Stimulated activated CD8-positive, alpha-beta memory T cell treated with anti-CD3 and anti-CD28 coated beads, Interleukin-12 subunit alpha, Interleukin-12 subunit beta, amount 100 ng/mL, for 24 hours (primary cell): ENCODE results near the gene ARL6IP5.

Experiments used
- DNase-seq: peaks from one replicate; pipeline ENCODE4 v3.0.0-alpha.2; 2020; ENCODE audit errors: extremely low read depth

ARL6IP5 gene

DNA sequence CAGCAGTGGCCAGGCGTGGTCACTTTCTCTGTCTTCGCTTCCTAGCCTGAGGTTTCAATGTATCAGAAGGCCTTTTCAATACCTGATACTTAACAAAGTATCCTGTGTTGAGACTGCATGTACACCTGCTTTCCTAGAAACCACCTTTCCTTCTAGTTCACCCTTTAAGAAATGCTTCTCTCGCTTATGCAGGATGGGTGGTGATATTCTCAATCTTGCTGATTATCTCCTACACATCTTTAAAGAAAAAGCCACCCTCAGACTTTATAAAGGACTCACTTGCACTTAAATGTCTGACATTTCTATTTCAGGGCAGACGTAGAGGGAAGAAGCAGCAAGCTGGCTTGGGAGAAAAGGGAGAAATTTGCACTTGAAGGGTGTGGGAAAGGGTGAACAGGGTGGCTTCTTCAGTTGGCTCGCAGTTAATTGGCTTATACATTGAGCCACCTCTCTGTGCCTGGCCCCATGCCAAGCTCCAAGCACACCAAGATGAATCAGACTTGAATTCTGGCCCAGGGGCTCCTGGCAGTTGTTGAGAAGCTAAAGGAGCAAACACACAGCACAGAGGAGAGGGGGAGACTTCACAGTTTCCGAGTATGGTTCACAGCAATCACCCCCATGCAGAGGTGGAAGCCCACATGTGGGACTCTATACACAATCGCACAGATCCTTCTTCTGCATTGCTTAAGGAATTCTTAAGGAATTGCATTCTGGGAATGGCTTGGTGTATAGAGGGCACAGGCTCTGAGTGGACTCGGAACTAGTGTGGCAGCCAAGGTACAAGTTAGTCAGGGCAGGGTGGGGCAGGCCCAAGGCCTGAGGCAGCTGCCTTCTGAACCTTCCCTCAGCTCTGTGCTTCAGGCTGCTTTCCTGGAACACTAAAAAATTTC is 1.3 kb downstream of the ARL6IP5 start:
- DNase-seq = peak; percentile 61

GRCh38 chr3:69087030-69087791 is 2.5 kb downstream of the ARL6IP5 start:
- DNase-seq = no peak

DNA sequence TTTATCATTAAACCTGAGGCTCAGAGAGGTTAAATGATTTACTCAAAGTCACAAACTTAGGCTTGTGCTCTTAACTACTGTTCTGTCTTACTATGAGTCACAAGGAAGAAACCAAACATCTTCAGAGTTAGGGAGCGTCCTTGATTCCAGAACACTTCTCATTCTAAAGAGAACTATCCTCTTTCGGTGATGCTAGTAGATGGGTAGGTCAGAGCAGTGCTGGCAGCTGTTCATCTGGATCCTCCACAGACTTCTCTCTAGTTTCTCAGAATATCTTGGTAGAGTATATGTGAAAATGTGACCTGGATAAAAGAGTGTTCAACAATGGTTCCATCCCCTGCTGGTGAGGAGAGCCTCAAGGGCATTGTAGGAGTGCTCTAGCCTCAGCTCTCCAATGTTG is 3.3 kb downstream of the ARL6IP5 start:
- DNase-seq = no peak

GRCh38 chr3:69090021-69090420 is 5.3 kb downstream of the ARL6IP5 start:
- no peak for DNase-seq

GRCh38 chr3:69091389-69092029 is 6.8 kb downstream of the ARL6IP5 start:
- no peak for DNase-seq

DNA sequence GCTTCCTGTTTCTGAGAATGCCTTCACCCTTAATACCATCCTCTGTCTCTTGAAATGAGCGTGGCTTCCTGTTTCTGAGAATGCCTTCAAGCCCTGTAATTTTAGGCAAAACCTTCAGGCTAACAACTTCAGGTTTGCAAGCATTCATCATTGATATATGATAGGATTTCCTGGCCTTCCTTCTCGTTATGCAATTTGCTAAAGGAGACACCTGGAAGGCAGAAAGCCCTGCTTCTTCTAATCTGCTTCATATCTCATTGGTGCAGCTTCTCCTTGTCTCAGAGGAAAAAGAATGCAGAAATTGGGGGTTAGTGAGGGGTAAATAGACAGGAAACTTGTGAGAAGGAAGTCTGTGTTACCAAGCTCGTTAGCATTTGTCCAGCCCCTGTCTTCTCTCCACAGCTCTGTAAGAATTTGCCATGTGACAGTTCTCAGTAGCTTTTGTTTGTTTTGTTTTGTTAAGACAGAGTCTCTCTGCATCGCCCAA is 7.3 kb downstream of the ARL6IP5 start:
- DNase-seq = no peak

DNA sequence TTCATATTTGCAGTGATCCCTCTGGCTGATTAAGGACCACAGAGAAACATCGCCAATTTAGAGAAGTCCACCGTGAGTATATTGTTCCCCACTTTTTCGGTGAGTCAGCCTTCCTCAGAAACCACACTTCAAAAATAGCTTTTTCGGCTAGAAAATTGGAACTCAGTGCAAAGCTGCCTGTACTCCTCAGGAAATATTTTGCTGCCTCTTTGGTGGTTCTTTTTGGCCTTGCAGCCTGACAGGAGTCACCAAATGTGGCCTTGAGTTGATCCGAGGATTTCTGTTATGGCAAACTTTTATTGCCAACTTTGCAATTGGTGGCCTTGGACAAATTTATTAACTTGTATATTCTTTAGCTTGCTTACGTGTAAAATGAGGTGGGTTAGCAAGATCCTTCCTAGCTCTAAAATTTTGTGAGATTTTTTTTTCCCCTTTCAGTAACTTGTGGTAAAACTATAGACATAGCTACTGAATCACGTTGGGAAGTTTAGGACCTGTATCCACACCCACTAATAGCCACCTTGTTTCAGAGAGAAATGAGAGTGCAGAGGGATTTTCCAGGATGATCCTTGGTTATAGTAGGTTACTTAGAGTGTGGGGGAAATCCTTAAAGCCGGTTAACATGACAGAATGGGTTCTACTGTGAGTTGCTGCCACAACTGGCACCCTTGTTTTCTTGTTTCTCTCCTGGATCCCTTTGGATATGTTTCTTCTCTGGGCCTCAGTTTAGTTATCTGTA is 9.9 kb downstream of the ARL6IP5 start:
- DNase-seq = no peak

- DNase-seq = no peak
Observed at GRCh38 chr3:69095636-69096035, 10.9 kb downstream of the ARL6IP5 start.

DNA sequence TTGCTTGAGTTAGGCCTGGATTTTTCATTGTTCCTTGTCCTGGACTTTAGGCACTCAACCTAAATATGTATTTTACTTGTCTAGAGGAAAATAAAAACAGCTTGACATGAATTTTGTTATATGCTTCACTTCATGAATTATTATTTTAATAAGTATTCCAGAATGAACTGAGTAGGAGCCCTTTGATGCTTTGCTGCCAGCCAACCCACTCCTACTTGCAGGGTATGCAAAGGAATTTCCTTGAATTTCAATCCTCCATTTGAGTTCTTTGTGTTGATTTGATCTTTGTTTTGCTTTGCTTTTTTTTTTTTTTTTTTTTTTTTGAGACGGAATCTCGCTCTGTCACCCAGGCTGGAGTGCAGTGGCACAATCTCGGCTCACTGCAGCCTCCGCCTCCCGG is 11.6 kb downstream of the ARL6IP5 start:
- DNase-seq = no peak

DNA sequence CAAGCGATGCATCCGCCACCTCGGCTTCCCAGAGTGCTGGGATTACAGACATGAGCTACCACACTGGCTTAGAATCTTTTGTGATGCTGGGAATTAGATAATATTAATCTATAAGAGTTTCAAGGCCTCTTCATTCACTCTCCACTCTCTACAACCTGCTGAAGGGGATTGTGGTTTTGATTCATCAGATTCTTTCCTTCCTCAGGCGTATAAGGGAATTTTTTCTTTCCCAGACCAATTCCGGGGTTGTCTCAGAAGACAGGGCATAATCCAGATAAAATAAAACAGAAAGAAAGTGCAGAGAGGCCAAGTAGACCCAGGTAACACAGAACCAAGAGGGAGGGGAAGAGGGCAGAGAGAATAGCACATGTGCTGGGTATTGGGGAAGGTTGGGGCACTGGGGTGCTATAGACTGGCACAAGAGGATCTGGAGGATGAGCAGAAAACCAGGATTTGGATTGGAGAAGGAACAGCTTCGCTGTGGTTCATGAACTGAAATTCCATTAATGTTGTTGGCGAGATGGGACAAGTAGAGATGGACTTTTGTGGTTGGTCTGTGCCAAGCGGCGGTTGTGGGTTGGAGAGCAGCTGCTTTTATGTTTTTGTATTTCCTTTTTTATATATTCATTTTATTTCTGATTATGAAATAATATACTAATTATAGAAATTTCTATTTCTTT is 12.8 kb downstream of the ARL6IP5 start:
- DNase-seq = no peak

- no peak for DNase-seq
Observed at GRCh38 chr3:69099576-69099975, 14.8 kb downstream of the ARL6IP5 start.

GRCh38 chr3:69102384-69102783 is 17.6 kb downstream of the ARL6IP5 start:
- DNase-seq = no peak

DNA sequence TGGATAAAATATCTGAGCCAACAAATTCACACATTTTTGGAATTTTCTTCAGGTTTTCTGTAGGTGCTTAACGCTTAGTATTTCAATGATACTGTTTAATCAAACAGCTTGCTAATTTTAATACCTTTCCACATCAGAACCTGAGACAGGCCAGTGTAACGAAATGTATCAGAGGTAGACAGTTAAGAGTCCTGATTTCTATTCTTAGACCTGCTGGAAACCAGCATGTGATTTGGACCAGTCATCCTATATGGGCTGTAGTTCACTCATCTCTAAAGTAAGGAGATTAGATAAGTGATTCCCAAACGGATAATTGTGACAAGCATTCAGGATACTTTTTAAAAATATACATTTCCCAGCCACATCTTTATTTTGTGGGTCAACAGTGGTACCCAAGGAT is 18.4 kb downstream of the ARL6IP5 start:
- DNase-seq = no peak

DNA sequence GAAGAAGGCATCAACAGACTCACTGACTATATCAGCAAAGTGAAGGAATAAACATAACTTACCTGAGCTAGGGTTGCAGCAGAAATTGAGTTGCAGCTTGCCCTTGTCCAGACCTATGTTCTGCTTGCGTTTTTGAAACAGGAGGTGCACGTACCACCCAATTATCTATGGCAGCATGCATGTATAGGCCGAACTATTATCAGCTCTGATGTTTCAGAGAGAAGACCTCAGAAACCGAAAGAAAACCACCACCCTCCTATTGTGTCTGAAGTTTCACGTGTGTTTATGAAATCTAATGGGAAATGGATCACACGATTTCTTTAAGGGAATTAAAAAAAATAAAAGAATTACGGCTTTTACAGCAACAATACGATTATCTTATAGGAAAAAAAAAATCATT is 19.8 kb downstream of the ARL6IP5 start:
- no peak for DNase-seq

DNA sequence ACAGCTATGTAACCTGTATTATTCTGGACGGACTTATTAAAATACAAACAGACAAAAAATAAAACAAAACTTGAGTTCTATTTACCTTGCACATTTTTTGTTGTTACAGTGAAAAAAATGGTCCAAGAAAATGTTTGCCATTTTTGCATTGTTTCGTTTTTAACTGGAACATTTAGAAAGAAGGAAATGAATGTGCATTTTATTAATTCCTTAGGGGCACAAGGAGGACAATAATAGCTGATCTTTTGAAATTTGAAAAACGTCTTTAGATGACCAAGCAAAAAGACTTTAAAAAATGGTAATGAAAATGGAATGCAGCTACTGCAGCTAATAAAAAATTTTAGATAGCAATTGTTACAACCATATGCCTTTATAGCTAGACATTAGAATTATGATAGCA is 20.6 kb downstream of the ARL6IP5 start:
- no peak for DNase-seq

GRCh38 chr3:69107841-69108240 is 23.1 kb downstream of the ARL6IP5 start:
- no peak for DNase-seq

DNA sequence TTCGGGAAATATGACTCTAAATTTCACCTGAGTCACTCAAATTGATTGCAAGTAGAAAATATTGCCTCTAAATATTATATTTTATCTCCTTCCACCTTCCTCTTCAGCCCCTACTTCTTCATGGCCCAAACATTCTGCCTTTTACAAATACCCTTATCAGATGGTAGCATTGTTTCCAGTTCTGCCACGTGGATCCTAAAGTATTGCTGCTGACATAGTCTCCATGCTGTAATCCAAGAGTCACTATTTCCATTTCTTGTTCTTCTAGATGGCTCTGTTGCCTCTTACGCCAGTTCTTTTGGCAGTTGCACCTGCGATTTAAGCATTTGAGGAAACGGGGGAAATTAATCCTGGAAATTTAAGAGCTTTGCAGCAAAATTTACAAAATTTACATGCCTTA is 24.1 kb downstream of the ARL6IP5 start:
- no peak for DNase-seq

GRCh38 chr3:69110941-69111546 is 26.3 kb downstream of the ARL6IP5 start:
- DNase-seq = no peak

DNA sequence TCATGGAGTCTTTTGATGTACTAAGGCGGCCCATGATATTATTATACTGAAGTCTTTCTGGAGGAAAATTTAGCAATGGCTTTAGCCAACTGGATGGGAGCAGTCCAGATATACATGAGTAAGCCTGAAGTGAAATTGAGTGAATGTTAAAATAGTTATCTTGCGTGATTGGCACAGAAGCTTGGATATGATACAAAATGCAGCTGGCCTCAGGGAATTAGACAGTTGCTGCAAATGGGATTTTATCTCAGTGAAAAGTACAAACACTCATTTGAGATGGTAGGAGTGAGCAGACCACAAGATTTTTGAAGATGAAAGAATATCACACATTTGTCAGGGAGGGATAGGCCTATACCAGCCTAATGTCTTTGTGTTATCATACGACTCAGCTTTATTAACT is 28.8 kb downstream of the ARL6IP5 start:
- DNase-seq = no peak

- no peak for DNase-seq
Observed at GRCh38 chr3:69115731-69116130, 31.0 kb downstream of the ARL6IP5 start.

GRCh38 chr3:69116162-69116561 is 31.4 kb downstream of the ARL6IP5 start:
- DNase-seq = no peak
